Progenitor cell of endocrine pancreas (in vitro differentiated cells): ENCODE results near the gene NAB2. TPM values are rescaled to one million over a fixed set of nuclear protein-coding genes. Genes with fewer than 3 reads are reported as not detected.
A peak's percentile ranks its signal among the peaks of the same experiment; 100 is the strongest.

Source experiments
- DNase-seq: peaks from one replicate; pipeline ENCODE4 v3.0.0; 2021; ENCODE audit warnings: low spot score; ENCODE audit not compliant: unreplicated experiment
- H3K27ac Mint-ChIP-seq: 2 replicates; pipeline ENCODE4 v1.8.0; 2021; ENCODE audit warnings: mild to moderate bottlenecking, moderate library complexity, mixed read lengths
- H3K27me3 Mint-ChIP-seq: 2 replicates; pipeline ENCODE4 v1.8.0; 2021; ENCODE audit warnings: mixed read lengths
- H3K36me3 Mint-ChIP-seq: 2 replicates; pipeline ENCODE4 v1.8.0; 2022; ENCODE audit warnings: mixed read lengths; ENCODE audit not compliant: insufficient read depth
- H3K4me1 Mint-ChIP-seq: 2 replicates; pipeline ENCODE4 v1.8.0; 2021; ENCODE audit warnings: low read depth, mixed read lengths
- H3K4me3 Mint-ChIP-seq: 2 replicates; pipeline ENCODE4 v1.8.0; 2021; ENCODE audit warnings: low read depth, mild to moderate bottlenecking, moderate library complexity, mixed read lengths
- H3K9me3 Mint-ChIP-seq: 2 replicates; pipeline ENCODE4 v1.8.0; 2021; ENCODE audit warnings: low read depth, mixed read lengths
- total RNA-seq: library from RNA; stranded (reverse); gene quantifications from 2 replicates; pipeline ENCODE4 v1.2.1, GENCODE V29; 2021
- TF ChIP-seq, protein P1 (sequence below): fragments of 200-600 bp; sonication (generic); IDR thresholded peaks from one replicate; pipeline ENCODE4 v1.5.0; 2021; ENCODE audit warnings: antibody characterized with exemption, mild to moderate bottlenecking; ENCODE audit not compliant: unreplicated experiment

NAB2 gene
- total RNA-seq, 1 donor from 2014 or later: 13.8 TPM

DNA sequence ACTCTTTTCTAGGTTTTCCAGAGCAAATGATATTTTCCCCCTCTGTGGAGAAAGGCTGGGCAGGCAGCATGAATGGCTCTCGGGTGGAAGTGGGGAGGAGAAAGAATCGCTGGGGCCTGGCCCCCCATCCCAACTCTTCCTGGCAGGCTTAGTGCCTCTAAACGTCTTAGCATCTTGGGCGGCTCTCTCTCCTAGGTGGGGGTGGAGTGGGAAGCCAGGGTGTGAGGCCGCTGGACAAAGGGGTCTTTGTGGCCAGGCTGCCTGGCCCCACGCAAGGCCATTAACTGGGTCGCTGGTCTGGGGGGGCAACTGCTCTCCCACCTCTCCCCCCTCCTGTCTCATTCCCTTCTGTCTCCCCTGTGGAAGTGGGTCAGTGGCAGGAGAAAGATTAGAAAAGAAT is 53.8 kb downstream of the NAB2 start:
- TF ChIP-seq, protein P1, sequence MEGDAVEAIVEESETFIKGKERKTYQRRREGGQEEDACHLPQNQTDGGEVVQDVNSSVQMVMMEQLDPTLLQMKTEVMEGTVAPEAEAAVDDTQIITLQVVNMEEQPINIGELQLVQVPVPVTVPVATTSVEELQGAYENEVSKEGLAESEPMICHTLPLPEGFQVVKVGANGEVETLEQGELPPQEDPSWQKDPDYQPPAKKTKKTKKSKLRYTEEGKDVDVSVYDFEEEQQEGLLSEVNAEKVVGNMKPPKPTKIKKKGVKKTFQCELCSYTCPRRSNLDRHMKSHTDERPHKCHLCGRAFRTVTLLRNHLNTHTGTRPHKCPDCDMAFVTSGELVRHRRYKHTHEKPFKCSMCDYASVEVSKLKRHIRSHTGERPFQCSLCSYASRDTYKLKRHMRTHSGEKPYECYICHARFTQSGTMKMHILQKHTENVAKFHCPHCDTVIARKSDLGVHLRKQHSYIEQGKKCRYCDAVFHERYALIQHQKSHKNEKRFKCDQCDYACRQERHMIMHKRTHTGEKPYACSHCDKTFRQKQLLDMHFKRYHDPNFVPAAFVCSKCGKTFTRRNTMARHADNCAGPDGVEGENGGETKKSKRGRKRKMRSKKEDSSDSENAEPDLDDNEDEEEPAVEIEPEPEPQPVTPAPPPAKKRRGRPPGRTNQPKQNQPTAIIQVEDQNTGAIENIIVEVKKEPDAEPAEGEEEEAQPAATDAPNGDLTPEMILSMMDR: no peak
- Mint-ChIP-seq H3K27ac (peak overlapping the region; percentile 30), H3K36me3 (peaks cover 27% of the 10 kb centered on the region), H3K4me3 (no peak overlapping the region), H3K9me3 (no peaks in the 10 kb centered on the region), H3K27me3 (no peaks in the 10 kb centered on the region), H3K4me1 (peaks cover 22% of the 10 kb centered on the region)
- no peak for DNase-seq

DNA sequence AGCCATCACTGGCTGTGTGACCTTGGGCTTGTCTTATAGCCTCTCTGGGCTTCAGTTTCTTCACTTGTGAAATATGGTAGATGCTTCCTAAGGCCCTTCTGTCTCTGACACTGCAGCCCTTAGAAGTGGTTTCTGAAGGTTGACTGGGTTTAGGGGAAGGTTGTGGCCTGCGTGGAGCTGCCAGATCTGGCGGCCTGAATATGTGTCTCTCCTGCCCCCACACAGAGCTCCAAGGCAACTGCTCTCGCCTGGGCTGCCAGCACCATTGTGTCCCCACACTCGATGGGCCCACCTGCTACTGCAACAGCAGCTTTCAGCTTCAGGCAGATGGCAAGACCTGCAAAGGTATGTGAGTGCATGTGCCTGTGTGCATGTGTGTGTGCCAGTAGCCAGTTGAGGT is 54.5 kb downstream of the NAB2 start:
- Mint-ChIP-seq H3K27ac (no peak overlapping the region), H3K27me3 (no peaks in the 10 kb centered on the region), H3K36me3 (peaks cover 27% of the 10 kb centered on the region), H3K4me1 (peaks cover 25% of the 10 kb centered on the region), H3K4me3 (no peak overlapping the region), H3K9me3 (no peaks in the 10 kb centered on the region)
- TF ChIP-seq, protein P1: no peak
- DNase-seq: no peak

Other genes with a start within 250 kb of the NAB2 start
- not detected in 2 replicates for gene SDR9C7, start 154.7 kb upstream of the NAB2 start, total RNA-seq
- gene RDH16, start 131.5 kb upstream of the NAB2 start, total RNA-seq: 0.87 and 0.98 TPM in 2 replicates
- 20.7 and 20.8 TPM in 2 replicates for gene ZBTB39, start 82.6 kb upstream of the NAB2 start, total RNA-seq
- gene TAC3, start 72.6 kb upstream of the NAB2 start, total RNA-seq: 4.1 and 5.3 TPM in 2 replicates
- gene MYO1A, start 39.0 kb upstream of the NAB2 start, total RNA-seq: 1.2 and 1.6 TPM in 2 replicates
- gene NEMP1, start 10.3 kb upstream of the NAB2 start, total RNA-seq: 24.2 and 26.5 TPM in 2 replicates
- gene STAT6, start 22.2 kb downstream of the NAB2 start, total RNA-seq: 130 and 136 TPM in 2 replicates
- 93.4 and 95.7 TPM in 2 replicates for gene LRP1, start 39.4 kb downstream of the NAB2 start, total RNA-seq
- not detected in 2 replicates for gene LRP1-AS, start 58.5 kb downstream of the NAB2 start, total RNA-seq
- gene NXPH4, start 127.7 kb downstream of the NAB2 start, total RNA-seq: 1.7 and 2.0 TPM in 2 replicates
- gene SHMT2, start 140.6 kb downstream of the NAB2 start, total RNA-seq: 162 and 165 TPM in 2 replicates
- gene STAC3, start 162.1 kb downstream of the NAB2 start, total RNA-seq: 6.0 and 6.1 TPM in 2 replicates